Suprapubic skin (tissue), 3 donors: ENCODE results near the gene SAMD9.

ENCODE experiments used
- CTCF ChIP-seq, 2 donors: fragments of 200-600 bp in 1 of 2; fragments of 450-650 bp in 1 of 2; sonication (generic) in 1 of 2; IDR thresholded peaks; one replicate each; pipeline ENCODE4 v1.5.1; 2016 to 2019; ENCODE audit warnings: antibody characterized with exemption in 2 of 2, mild to moderate bottlenecking in 1 of 2, moderate library complexity in 1 of 2
- POLR2AphosphoS5 ChIP-seq, 3 donors: sonication (generic); formaldehyde crosslinking; IDR thresholded peaks; one replicate each; pipeline ENCODE4 v1.6.1; 2017; ENCODE audit warnings: antibody characterized with exemption in 3 of 3

- no peak for TF ChIP-seq CTCF (IDR thresholded peaks at IDR 0.05)
- TF ChIP-seq POLR2AphosphoS5 (IDR thresholded peaks at IDR 0.05), result no peak
Measured at GRCh38 chr7:93092757-93093370, 24.9 kb downstream of the SAMD9 start.
